ENCODE results near the gene AMPH.
A peak's percentile ranks its signal among the peaks of the same experiment; 100 is the strongest.
"Not testable (repeated sequence)": the region's sequence is repeated elsewhere in the genome, so short reads cannot be mapped to it uniquely, and the experiment has no call there.

Gene AMPH

DNA sequence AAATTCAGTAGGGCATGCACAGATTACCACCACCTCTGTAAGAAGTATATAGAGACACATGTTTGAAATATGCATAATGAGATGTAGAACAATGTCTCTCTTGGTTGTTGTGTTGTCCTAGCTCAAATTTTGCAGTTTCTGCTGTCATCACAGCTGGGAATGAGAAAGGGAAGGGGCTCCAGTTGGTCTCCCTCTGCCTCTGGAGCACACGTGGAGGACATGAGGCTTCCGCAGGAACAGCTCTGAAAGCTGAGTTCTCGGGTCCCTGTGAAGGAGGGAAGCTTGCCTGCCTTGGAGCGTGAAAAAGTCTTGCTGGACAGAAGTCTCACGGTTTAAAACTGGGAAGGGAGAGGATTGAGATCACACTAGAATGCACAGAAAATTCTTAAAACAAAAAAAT lies 289.0 kb downstream of the AMPH start:
- CTCF ChIA-PET, result interaction anchor here (1.3 to 6.7 kb wide), 5 partner anchors 12 to 126 kb away, joined by 4 to 82 read pairs (median 17); no protein-coding TSS in a partner anchor
- DNase-seq; H3K9me3 ChIP-seq (ENCODE audit: control extremely low read depth in 1 of 5, control insufficient read depth in 4 of 5, insufficient read depth in 2 of 5, low read depth in 1 of 5, low read length in 4 of 5); H3K27ac ChIP-seq (ENCODE audit: insufficient read depth in 1 of 2, low read depth in 1 of 2, low read length in 2 of 2, poor library complexity in 1 of 2, severe bottlenecking in 2 of 2); H3K36me3 ChIP-seq (ENCODE audit: control insufficient read depth in 4 of 4, insufficient read depth in 4 of 4, low read length in 3 of 4); H3K27me3 ChIP-seq (replicated peaks in 2 of 5; ENCODE audit: control insufficient read depth in 4 of 5, insufficient read depth in 5 of 5, low read length in 4 of 5); POLR2A ChIA-PET: not testable (repeated sequence)
- Histone ChIP-seq H3K4me3 (ENCODE audit: control insufficient read depth in 1 of 7, extremely low read depth in 1 of 7, insufficient read depth in 4 of 7, low read depth in 2 of 7, low read length in 6 of 7) (peak overlapping the region in 1 of 7 experiments; percentile 62), H3K4me1 (ENCODE audit: control extremely low read depth in 1 of 4, control insufficient read depth in 4 of 4, insufficient read depth in 4 of 4, low read length in 3 of 4) (peaks cover 3 to 59% (median 33%) of the 10 kb centered on the region in 4 experiments)
- WGBS (ENCODE audit: insufficient coverage), result 89% methylated on average over 3 of the region's 5 CpGs

- H3K4me1 ChIP-seq (ENCODE audit: control extremely low read depth in 1 of 4, control insufficient read depth in 4 of 4, insufficient read depth in 4 of 4, low read length in 3 of 4), result peaks cover 7 to 65% (median 39%) of the 10 kb centered on the region in 4 experiments
- peak in 1 of 3 donors; percentile 41 for DNase-seq
- H3K36me3 ChIP-seq (ENCODE audit: control insufficient read depth in 4 of 4, insufficient read depth in 4 of 4, low read length in 3 of 4); H3K27me3 ChIP-seq (replicated peaks in 2 of 5; ENCODE audit: control insufficient read depth in 4 of 5, insufficient read depth in 5 of 5, low read length in 4 of 5); POLR2A ChIA-PET; H3K9me3 ChIP-seq (ENCODE audit: control extremely low read depth in 1 of 5, control insufficient read depth in 4 of 5, insufficient read depth in 2 of 5, low read depth in 1 of 5, low read length in 4 of 5): not testable (repeated sequence)
- peak overlapping the region; percentile 6 to 49 for H3K27ac ChIP-seq (ENCODE audit: insufficient read depth in 1 of 2, low read depth in 1 of 2, low read length in 2 of 2, poor library complexity in 1 of 2, severe bottlenecking in 2 of 2)
- WGBS (ENCODE audit: insufficient coverage), result 45% methylated on average over 2 of the region's 2 CpGs
- peak overlapping the region in 1 of 7 experiments; percentile 62 for H3K4me3 ChIP-seq (ENCODE audit: control insufficient read depth in 1 of 7, extremely low read depth in 1 of 7, insufficient read depth in 4 of 7, low read depth in 2 of 7, low read length in 6 of 7)
- CTCF ChIA-PET, result interaction anchor here (0.6 to 6.7 kb wide), 8 partner anchors 11 to 956 kb away, joined by 3 to 82 read pairs (median 10); no protein-coding TSS in a partner anchor
Measured at GRCh38 chr7:38341172-38341705, 289.9 kb downstream of the AMPH start.

DNA sequence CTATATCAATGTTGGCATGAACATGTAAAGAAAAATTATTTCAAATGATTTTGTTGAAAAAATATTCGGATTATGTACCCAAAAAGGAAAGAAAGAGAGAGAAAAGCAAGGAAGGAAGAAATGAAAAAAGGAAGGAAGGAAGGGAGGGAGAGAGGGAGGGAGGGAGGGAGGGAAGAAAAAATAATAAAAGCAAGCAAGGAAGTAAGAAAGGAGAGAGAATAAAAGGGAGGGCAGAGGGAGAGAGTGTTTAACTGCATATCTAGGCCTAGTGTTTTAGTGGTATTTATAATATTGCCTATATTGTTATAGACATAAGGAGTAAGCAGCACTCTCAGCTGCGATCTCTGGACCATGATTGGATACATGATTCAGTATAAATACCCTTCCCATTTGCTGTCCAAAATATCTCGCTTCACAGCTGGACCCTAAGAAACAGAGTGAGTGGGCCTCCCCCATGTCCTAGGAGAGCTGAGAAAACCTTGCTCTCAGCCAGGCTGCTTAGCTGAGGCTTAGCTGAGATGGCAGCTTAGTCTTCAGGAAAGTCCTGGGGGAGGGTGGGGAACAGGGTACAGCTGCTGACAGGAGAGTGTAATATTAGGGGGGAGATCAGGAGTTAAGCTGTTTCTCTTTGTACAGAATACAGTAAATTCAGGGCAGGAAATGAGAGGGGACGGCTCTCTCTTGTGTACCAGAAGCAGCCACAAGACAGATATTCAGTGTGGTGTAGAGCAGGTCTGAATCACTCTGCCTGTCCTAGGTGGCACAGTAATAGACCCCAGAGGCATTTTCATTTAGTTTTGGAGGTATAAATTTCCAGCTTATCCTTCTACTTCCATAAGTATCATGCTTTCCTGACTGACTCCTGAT lies 291.0 kb downstream of the AMPH start:
- peaks cover 13 to 64% (median 43%) of the 10 kb centered on the region in 4 experiments for H3K4me1 ChIP-seq (ENCODE audit: control extremely low read depth in 1 of 4, control insufficient read depth in 4 of 4, insufficient read depth in 4 of 4, low read length in 3 of 4)
- ChIA-PET POLR2A (interaction anchor here (0.6 kb wide), 2 partner anchors 107 to 1949 kb away, joined by 4 read pairs; no protein-coding TSS in a partner anchor), CTCF (interaction anchor here (0.8 to 6.7 kb wide), 10 partner anchors 10 to 435 kb away, joined by 3 to 82 read pairs (median 4); no protein-coding TSS in a partner anchor)
- peak overlapping the region in 2 of 7 experiments; percentile 2 to 22 for H3K4me3 ChIP-seq (ENCODE audit: control insufficient read depth in 1 of 7, extremely low read depth in 1 of 7, insufficient read depth in 4 of 7, low read depth in 2 of 7, low read length in 6 of 7)
- DNase-seq, result peak in 1 of 3 donors; percentile 67
- no peaks in the 10 kb centered on the region for H3K9me3 ChIP-seq (ENCODE audit: control extremely low read depth in 1 of 5, control insufficient read depth in 4 of 5, insufficient read depth in 2 of 5, low read depth in 1 of 5, low read length in 4 of 5)
- H3K27me3 ChIP-seq (replicated peaks in 2 of 5; ENCODE audit: control insufficient read depth in 4 of 5, insufficient read depth in 5 of 5, low read length in 4 of 5), result no peaks in the 10 kb centered on the region
- 40% methylated on average over 2 of the region's 4 CpGs for WGBS (ENCODE audit: insufficient coverage)
- no peaks in the 10 kb centered on the region for H3K36me3 ChIP-seq (ENCODE audit: control insufficient read depth in 4 of 4, insufficient read depth in 4 of 4, low read length in 3 of 4)
- H3K27ac ChIP-seq (ENCODE audit: insufficient read depth in 1 of 2, low read depth in 1 of 2, low read length in 2 of 2, poor library complexity in 1 of 2, severe bottlenecking in 2 of 2), result peak overlapping the region in 1 of 2 experiments; percentile 66

DNA sequence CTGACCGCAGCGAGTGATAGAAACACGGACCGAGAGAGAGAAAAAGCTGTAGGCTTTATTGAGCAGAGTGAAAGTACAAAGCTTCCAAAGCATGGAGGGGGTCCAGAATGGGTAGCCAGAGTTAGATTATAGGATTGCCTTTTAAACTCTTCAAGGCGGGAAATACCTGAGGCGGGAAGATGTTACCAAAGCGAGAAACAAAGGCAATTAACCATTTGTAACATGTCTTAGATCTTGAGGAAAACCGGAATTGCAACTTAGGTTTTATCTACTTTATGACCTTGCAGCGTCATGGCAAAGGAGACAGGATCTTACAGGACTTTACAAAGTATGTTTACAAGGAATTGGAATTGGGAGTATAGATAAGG lies 295.0 kb downstream of the AMPH start:
- WGBS (ENCODE audit: insufficient coverage), result 81% methylated on average over 9 of the region's 9 CpGs
- DNase-seq; H3K36me3 ChIP-seq (ENCODE audit: control insufficient read depth in 4 of 4, insufficient read depth in 4 of 4, low read length in 3 of 4); POLR2A ChIA-PET; H3K9me3 ChIP-seq (ENCODE audit: control extremely low read depth in 1 of 5, control insufficient read depth in 4 of 5, insufficient read depth in 2 of 5, low read depth in 1 of 5, low read length in 4 of 5); H3K27me3 ChIP-seq (replicated peaks in 2 of 5; ENCODE audit: control insufficient read depth in 4 of 5, insufficient read depth in 5 of 5, low read length in 4 of 5): not testable (repeated sequence)
- Histone ChIP-seq H3K4me3 (ENCODE audit: control insufficient read depth in 1 of 7, extremely low read depth in 1 of 7, insufficient read depth in 4 of 7, low read depth in 2 of 7, low read length in 6 of 7) (peak overlapping the region in 3 of 7 experiments; percentile 17 to 65 (median 59)), H3K27ac (ENCODE audit: insufficient read depth in 1 of 2, low read depth in 1 of 2, low read length in 2 of 2, poor library complexity in 1 of 2, severe bottlenecking in 2 of 2) (peak overlapping the region in 1 of 2 experiments; percentile 77), H3K4me1 (ENCODE audit: control extremely low read depth in 1 of 4, control insufficient read depth in 4 of 4, insufficient read depth in 4 of 4, low read length in 3 of 4) (peaks cover 29 to 60% (median 44%) of the 10 kb centered on the region in 4 experiments)
- CTCF ChIA-PET, result interaction anchor here (0.6 to 6.0 kb wide), 40 partner anchors 8 to 437 kb away, joined by 3 to 90 read pairs (median 8); partner anchors contain the start of genes EPDR1 and SFRP4

- ChIA-PET POLR2A (no interaction called here), CTCF (interaction anchor here (0.6 to 6.0 kb wide), 47 partner anchors 9 to 437 kb away, joined by 3 to 90 read pairs (median 6); partner anchors contain the start of genes EPDR1 and SFRP4)
- Histone ChIP-seq H3K4me3 (ENCODE audit: control insufficient read depth in 1 of 7, extremely low read depth in 1 of 7, insufficient read depth in 4 of 7, low read depth in 2 of 7, low read length in 6 of 7) (peak overlapping the region in 4 of 7 experiments; percentile 17 to 65 (median 40)), H3K27me3 (replicated peaks in 2 of 5; ENCODE audit: control insufficient read depth in 4 of 5, insufficient read depth in 5 of 5, low read length in 4 of 5) (no peaks in the 10 kb centered on the region), H3K36me3 (ENCODE audit: control insufficient read depth in 4 of 4, insufficient read depth in 4 of 4, low read length in 3 of 4) (no peaks in the 10 kb centered on the region), H3K4me1 (ENCODE audit: control extremely low read depth in 1 of 4, control insufficient read depth in 4 of 4, insufficient read depth in 4 of 4, low read length in 3 of 4) (peaks cover 30 to 59% (median 44%) of the 10 kb centered on the region in 4 experiments), H3K27ac (ENCODE audit: insufficient read depth in 1 of 2, low read depth in 1 of 2, low read length in 2 of 2, poor library complexity in 1 of 2, severe bottlenecking in 2 of 2) (peak overlapping the region in 1 of 2 experiments; percentile 77), H3K9me3 (ENCODE audit: control extremely low read depth in 1 of 5, control insufficient read depth in 4 of 5, insufficient read depth in 2 of 5, low read depth in 1 of 5, low read length in 4 of 5) (no peaks in the 10 kb centered on the region)
- WGBS (ENCODE audit: insufficient coverage), result 36% methylated on average over 7 of the region's 8 CpGs
- DNase-seq, result peak; percentile 89 to 92 (median 91)
Measured at GRCh38 chr7:38335492-38336147, 295.6 kb downstream of the AMPH start.

DNA sequence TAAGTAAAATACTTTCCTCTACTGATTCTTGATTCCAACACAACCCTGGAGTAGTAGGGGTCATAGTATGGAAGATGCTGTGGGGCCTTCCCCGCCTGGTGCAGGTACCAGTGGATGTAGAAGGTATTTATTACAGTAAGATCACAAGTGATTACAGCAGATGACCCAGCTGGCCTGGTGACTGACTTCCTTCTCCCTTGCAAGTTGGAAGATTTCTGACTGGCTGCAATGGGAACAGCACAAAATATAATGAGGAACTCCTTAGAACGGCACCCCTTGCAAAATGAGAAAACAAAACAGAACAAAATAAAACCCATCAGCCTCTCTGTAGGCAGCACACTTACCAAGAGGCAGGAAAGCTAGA lies 296.1 kb downstream of the AMPH start:
- H3K9me3 ChIP-seq (ENCODE audit: control extremely low read depth in 1 of 5, control insufficient read depth in 4 of 5, insufficient read depth in 2 of 5, low read depth in 1 of 5, low read length in 4 of 5), result no peaks in the 10 kb centered on the region
- peak overlapping the region in 1 of 2 experiments; percentile 55 for H3K27ac ChIP-seq (ENCODE audit: insufficient read depth in 1 of 2, low read depth in 1 of 2, low read length in 2 of 2, poor library complexity in 1 of 2, severe bottlenecking in 2 of 2)
- peaks cover 28 to 54% (median 40%) of the 10 kb centered on the region in 4 experiments for H3K4me1 ChIP-seq (ENCODE audit: control extremely low read depth in 1 of 4, control insufficient read depth in 4 of 4, insufficient read depth in 4 of 4, low read length in 3 of 4)
- DNase-seq, result no peak
- no peaks in the 10 kb centered on the region for H3K36me3 ChIP-seq (ENCODE audit: control insufficient read depth in 4 of 4, insufficient read depth in 4 of 4, low read length in 3 of 4)
- H3K4me3 ChIP-seq (ENCODE audit: control insufficient read depth in 1 of 7, extremely low read depth in 1 of 7, insufficient read depth in 4 of 7, low read depth in 2 of 7, low read length in 6 of 7), result peak overlapping the region in 3 of 7 experiments; percentile 20 to 65 (median 59)
- CTCF ChIA-PET, result interaction anchor here (0.6 to 6.0 kb wide), 42 partner anchors 8 to 436 kb away, joined by 3 to 90 read pairs (median 6); partner anchors contain the start of genes EPDR1 and SFRP4
- WGBS (ENCODE audit: insufficient coverage), result no CpG with 5 or more reads among the region's 2 CpGs
- H3K27me3 ChIP-seq (replicated peaks in 2 of 5; ENCODE audit: control insufficient read depth in 4 of 5, insufficient read depth in 5 of 5, low read length in 4 of 5), result no peaks in the 10 kb centered on the region
- POLR2A ChIA-PET, result no interaction called here

Data from common myeloid progenitor, CD34-positive (primary cell).